Lower lobe of right lung (tissue), 2 donors: ENCODE results near the gene HAPLN3. TPM values are rescaled to one million over a fixed set of nuclear protein-coding genes. Genes with fewer than 3 reads are reported as not detected.

Experiments
- ATAC-seq, 2 donors: fragments of 200-7000 bp; cut with Tn5 transposase; one replicate each; pipeline ENCODE4 v1.9.1; 2020 to 2022; ENCODE audit warnings: mild to moderate bottlenecking in 2 of 2, moderate library complexity in 2 of 2
- DNase-seq: peaks from one replicate; pipeline ENCODE4 v3.0.0-alpha.2; 2020
- H3K27ac ChIP-seq: fragments of 200-600 bp; one replicate; pipeline ENCODE4 v1.8.0; 2022
- H3K27me3 ChIP-seq: fragments of 200-600 bp; one replicate; pipeline ENCODE4 v1.8.0; 2022; ENCODE audit warnings: low read depth
- H3K36me3 ChIP-seq: fragments of 200-600 bp; one replicate; pipeline ENCODE4 v1.8.0; 2022; ENCODE audit warnings: mild to moderate bottlenecking
- H3K4me1 ChIP-seq: fragments of 200-600 bp; one replicate; pipeline ENCODE4 v1.8.0; 2022
- H3K4me3 ChIP-seq: fragments of 200-600 bp; one replicate; pipeline ENCODE4 v1.8.0; 2022; ENCODE audit warnings: mild to moderate bottlenecking
- H3K9me3 ChIP-seq: fragments of 200-600 bp; one replicate; pipeline ENCODE4 v1.8.0; 2022
- intact Hi-C: fragments of 100-400 bp; cut with DNase I; formaldehyde crosslinking; loops from one replicate; pipeline ENCODE4 v1.11.0; 2022
- total RNA-seq: library from RNA; stranded (reverse); fragmentation: NEBNext Ultra II Directional; extraction: Animal tissue kit (Norgen Biotek cat#: 25700); gene quantifications from one replicate; pipeline ENCODE4 v1.2.1, GENCODE V29; 2021
- TF ChIP-seq, protein P1 (sequence below): fragments of 200-600 bp; IDR thresholded peaks from one replicate; pipeline ENCODE4 v1.8.0; 2022; ENCODE audit warnings: antibody characterized with exemption, mild to moderate bottlenecking
- donor health status: DM: no; HTN: yes; CAD: no; lungs with severe emphysema.

The HAPLN3 gene
- total RNA-seq, 1 donor from 2014 or later, result 2.7 TPM

DNA sequence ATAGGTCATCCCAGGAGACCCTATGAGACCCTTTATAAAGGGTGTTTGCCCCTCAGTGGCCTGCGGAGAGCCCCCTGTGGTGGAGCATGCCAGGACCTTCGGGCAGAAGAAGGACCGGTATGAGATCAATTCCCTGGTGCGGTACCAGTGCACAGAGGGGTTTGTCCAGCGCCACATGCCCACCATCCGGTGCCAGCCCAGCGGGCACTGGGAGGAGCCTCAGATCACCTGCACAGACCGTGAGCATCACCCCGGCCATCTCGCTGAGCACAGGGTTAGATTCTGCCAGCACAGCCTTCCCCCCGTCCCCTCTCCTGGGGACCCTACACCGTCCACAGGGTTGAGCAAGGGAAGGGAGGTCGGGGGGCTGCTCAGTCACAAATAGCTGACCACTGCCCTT is 21.6 kb downstream of the HAPLN3 start:
- ATAC-seq, result no peak
- no peaks in the 10 kb centered on the region for H3K27me3 ChIP-seq
- H3K9me3 ChIP-seq, result no peaks in the 10 kb centered on the region
- no peaks in the 10 kb centered on the region for H3K4me1 ChIP-seq
- H3K27ac ChIP-seq, result no peak overlapping the region
- intact Hi-C loops, result no loop called here
- no peak overlapping the region for H3K4me3 ChIP-seq
- no peak for DNase-seq
- TF ChIP-seq, protein P1, sequence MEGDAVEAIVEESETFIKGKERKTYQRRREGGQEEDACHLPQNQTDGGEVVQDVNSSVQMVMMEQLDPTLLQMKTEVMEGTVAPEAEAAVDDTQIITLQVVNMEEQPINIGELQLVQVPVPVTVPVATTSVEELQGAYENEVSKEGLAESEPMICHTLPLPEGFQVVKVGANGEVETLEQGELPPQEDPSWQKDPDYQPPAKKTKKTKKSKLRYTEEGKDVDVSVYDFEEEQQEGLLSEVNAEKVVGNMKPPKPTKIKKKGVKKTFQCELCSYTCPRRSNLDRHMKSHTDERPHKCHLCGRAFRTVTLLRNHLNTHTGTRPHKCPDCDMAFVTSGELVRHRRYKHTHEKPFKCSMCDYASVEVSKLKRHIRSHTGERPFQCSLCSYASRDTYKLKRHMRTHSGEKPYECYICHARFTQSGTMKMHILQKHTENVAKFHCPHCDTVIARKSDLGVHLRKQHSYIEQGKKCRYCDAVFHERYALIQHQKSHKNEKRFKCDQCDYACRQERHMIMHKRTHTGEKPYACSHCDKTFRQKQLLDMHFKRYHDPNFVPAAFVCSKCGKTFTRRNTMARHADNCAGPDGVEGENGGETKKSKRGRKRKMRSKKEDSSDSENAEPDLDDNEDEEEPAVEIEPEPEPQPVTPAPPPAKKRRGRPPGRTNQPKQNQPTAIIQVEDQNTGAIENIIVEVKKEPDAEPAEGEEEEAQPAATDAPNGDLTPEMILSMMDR, result no peak
- H3K36me3 ChIP-seq, result no peaks in the 10 kb centered on the region

DNA sequence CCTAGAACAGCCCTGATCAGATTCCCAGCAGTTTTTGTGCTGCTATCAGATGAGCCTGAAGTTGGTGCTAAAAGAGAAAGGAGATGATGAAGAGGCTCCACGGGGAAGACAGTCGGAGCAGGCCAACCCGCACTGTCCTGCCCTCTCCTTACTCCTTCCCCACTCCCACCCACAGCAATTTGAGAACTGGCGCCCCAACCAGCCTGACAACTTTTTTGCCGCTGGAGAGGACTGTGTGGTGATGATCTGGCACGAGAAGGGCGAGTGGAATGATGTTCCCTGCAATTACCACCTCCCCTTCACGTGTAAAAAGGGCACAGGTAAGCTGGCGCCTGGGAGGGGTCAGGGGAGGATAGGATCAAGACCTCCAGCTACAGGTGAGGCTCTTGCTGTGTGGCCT is 22.6 kb downstream of the HAPLN3 start:
- Histone ChIP-seq H3K9me3 (no peaks in the 10 kb centered on the region), H3K4me3 (no peak overlapping the region), H3K4me1 (no peaks in the 10 kb centered on the region), H3K36me3 (no peaks in the 10 kb centered on the region), H3K27ac (no peak overlapping the region), H3K27me3 (no peaks in the 10 kb centered on the region)
- DNase-seq, result no peak
- intact Hi-C loops, result no loop called here
- TF ChIP-seq, protein P1, result no peak
- no peak for ATAC-seq

GRCh38 chr15:88872106-88872505 is 23.2 kb downstream of the HAPLN3 start:
- H3K36me3 ChIP-seq, result no peaks in the 10 kb centered on the region
- no peaks in the 10 kb centered on the region for H3K4me1 ChIP-seq
- DNase-seq (no peak), ATAC-seq (no peak)
- intact Hi-C loops, result no loop called here
- no peaks in the 10 kb centered on the region for H3K27me3 ChIP-seq
- no peak overlapping the region for H3K27ac ChIP-seq
- H3K4me3 ChIP-seq, result no peak overlapping the region
- TF ChIP-seq, protein P1, result no peak
- no peaks in the 10 kb centered on the region for H3K9me3 ChIP-seq

DNA sequence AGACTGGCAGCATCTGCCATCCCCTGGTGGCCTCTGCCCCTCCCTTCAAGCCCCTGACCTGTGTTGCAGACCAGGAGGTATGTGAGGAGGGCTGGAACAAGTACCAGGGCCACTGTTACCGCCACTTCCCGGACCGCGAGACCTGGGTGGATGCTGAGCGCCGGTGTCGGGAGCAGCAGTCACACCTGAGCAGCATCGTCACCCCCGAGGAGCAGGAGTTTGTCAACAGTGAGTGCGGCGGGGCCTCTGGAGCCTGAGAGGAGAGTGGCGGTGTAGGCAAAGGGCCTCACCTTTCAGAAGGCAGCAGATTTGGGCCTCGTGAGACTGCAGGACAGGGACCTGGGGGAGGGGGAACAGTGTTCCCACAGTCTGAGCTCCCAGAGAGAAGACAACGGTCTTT is 24.0 kb downstream of the HAPLN3 start:
- DNase-seq, result no peak
- intact Hi-C loops, result no loop called here
- Histone ChIP-seq H3K27me3 (no peaks in the 10 kb centered on the region), H3K4me3 (no peak overlapping the region), H3K27ac (no peak overlapping the region), H3K36me3 (no peaks in the 10 kb centered on the region), H3K4me1 (no peaks in the 10 kb centered on the region), H3K9me3 (no peaks in the 10 kb centered on the region)
- TF ChIP-seq, protein P1, result no peak
- no peak for ATAC-seq

GRCh38 chr15:88866295-88866881 is 29.0 kb downstream of the HAPLN3 start:
- DNase-seq, result no peak
- Histone ChIP-seq H3K9me3 (no peaks in the 10 kb centered on the region), H3K27me3 (no peaks in the 10 kb centered on the region), H3K27ac (no peak overlapping the region), H3K4me3 (no peak overlapping the region), H3K36me3 (no peaks in the 10 kb centered on the region), H3K4me1 (no peaks in the 10 kb centered on the region)
- no peak for ATAC-seq
- TF ChIP-seq, protein P1, result no peak
- intact Hi-C loops, result no loop called here
